Measurements from ENCODE around the gene GALNT18. TPM values are rescaled to one million over a fixed set of nuclear protein-coding genes. Genes with fewer than 3 reads are reported as not detected.

Gene GALNT18
- total RNA-seq, 1 donor from 2014 or later = 5.7 TPM

GRCh38 chr11:11253995-11254394, 367.8 kb downstream of the GALNT18 start:
- DNase-seq (ENCODE audit: low spot score) (no peak), ATAC-seq (peak; percentile 57)

DNA sequence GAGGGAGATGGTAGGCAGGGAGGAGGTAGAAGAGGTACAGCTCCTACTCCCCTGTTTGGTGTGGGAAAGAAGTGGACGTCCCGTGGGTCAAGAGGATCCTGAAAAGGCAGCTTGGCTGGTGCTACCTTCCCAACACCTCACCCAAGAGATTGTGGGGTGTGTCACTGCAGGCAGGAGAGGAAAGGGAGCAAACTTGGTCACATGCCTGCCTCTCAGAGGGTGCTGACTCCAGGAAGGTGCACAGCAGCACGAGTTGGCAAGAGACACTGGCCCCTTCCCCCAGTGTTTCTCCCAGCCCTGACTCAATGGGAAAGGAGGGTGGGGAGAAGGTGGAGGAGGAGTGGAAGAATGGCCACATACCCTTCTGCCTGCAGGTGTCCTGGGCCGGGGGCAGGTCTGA, 368.3 kb downstream of the GALNT18 start:
- ATAC-seq (no peak), DNase-seq (ENCODE audit: low spot score) (no peak)

GRCh38 chr11:11252403-11252802, 369.4 kb downstream of the GALNT18 start:
- no peak for DNase-seq (ENCODE audit: low spot score)

GRCh38 chr11:11251394-11251970, 370.3 kb downstream of the GALNT18 start:
- DNase-seq (ENCODE audit: low spot score) (no peak), ATAC-seq (no peak)

More at GRCh38 chr11:11252403-11252802, 369.4 kb downstream of the GALNT18 start:
- no peak for ATAC-seq

DNA sequence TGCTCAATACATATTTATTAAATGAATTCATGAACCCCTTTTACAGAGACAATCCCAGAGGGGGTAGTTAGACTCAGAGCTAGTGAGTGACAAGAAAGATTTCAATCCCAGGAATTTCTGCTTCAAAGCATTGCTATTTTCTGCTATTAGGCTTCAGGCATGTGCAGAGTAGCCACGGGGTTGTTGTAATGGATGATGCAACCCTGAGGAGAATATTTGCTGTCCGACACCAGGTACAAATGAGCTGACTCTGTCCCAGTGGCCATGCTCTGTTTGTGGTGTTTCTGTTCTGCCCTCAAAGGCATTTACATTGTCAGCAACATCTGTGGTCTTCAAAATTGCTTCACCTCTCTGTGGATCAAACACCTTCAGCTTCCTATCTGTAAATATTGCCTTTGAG, 371.3 kb downstream of the GALNT18 start:
- ATAC-seq (no peak), DNase-seq (ENCODE audit: low spot score) (no peak)

DNA sequence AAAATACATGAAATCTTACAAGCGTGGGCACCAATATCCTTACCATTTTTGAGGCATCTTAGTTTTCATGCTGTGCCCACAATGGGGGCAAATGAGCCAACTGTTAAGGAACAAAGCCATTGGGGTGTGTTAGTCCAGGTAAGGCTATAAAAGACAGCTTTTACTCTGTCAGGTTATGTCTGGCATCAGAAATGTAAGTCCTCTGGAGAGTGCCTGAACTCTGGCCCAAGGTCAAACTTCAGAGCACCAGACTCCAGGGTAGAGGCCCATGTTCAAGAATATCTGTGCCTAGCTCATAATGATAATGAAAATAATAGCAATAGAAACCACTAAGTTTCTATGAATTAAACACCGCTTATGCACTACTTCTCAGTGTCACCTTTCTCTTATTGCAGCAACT, 374.2 kb downstream of the GALNT18 start:
- peak; percentile 42 for ATAC-seq
- DNase-seq (ENCODE audit: low spot score) = no peak

GRCh38 chr11:11247086-11247485, 374.7 kb downstream of the GALNT18 start:
- ATAC-seq (no peak), DNase-seq (ENCODE audit: low spot score) (no peak)

- ATAC-seq = no peak
- DNase-seq (ENCODE audit: low spot score) = no peak
Observed at GRCh38 chr11:11246166-11246565, 375.6 kb downstream of the GALNT18 start.

DNA sequence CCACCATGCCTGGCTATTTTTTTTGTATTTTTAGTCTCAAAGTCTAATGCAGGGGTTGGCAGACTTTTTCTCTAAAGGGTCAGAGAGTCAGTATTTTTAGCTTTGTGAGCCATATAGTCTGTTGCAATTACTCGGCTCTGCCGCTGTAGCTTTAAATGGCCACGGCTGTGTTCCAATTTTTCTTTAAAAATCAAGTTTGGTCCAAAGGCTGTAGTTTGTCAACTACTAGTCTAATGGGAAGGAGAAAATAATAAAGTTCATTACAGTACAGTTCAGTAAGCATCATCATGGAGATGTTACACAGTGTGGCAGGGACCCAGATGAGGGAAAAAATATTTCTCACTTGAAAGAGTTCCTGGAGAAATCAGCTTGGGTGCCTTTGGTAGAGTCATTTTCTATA, 376.4 kb downstream of the GALNT18 start:
- no peak for ATAC-seq
- no peak for DNase-seq (ENCODE audit: low spot score)

- DNase-seq (ENCODE audit: low spot score) (no peak), ATAC-seq (no peak)
Observed at GRCh38 chr11:11244470-11245080, 377.2 kb downstream of the GALNT18 start.

DNA sequence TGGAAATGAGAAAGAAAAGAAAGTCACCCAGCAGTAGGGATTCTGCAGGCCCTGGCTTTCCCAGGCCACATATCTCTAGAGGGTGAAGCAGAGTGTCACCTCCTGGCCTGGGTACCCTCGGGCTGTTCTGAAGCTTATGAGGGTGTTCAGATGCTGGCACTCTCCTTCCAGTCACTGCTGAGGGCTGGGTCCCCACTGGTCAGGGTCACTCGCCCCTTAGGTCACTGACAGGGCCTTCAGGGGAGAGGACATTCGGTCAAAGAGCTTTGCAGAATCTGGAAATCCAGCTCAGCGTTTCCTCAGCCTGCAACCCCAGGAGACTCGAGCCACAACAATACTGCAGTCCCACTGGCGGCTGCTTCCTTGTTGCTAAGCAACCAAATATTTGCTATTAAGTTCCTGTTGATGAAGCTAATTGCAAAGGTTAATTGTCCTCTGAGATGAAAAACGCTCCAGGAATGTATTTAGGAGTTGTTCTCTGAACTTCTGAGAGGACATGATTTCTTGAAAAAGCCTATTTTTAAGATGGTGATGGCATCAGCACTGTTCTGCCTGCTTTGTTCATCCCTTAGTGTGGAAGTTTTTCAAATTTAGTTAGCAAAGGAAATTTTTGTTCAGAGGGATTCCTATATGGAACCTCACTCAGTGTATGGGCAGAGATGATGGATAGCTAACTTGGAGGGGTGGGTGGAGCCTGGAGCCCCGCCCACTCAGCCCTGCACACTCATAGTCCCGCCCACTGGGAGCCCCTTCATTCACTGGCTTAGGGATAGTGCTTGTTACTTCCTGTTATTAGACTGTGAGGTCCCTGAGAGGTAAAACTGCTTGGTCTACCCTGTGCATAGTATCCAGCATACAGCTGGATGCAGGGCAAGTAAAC, 378.0 kb downstream of the GALNT18 start:
- peak; percentile 41 for ATAC-seq
- no peak for DNase-seq (ENCODE audit: low spot score)

DNA sequence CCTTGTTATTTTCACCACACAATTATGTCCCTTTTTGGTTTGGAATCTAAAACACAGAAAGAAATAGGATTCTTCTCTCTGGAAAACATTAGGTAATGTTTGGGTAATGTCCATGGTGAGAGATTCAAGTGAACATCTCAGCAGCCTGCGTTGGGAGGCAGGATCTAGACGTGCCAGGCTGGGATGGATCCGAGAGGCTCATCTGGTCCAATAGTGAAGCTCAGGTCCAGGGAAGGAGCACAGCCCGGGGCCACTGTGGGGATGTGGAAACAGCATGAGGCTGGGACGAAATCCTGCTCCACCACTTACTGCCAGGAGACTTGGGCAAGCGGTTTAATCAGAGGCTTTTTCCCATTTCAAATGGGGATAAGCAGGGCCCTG, 378.6 kb downstream of the GALNT18 start:
- DNase-seq (ENCODE audit: low spot score) (no peak), ATAC-seq (no peak)

GRCh38 chr11:11241284-11241683, 380.5 kb downstream of the GALNT18 start:
- ATAC-seq = no peak
- no peak for DNase-seq (ENCODE audit: low spot score)

- no peak for ATAC-seq
- DNase-seq (ENCODE audit: low spot score) = no peak
Observed at GRCh38 chr11:11239959-11240358, 381.8 kb downstream of the GALNT18 start.

- ATAC-seq (no peak), DNase-seq (ENCODE audit: low spot score) (no peak)
Observed at GRCh38 chr11:11237070-11237832, 384.6 kb downstream of the GALNT18 start.

GRCh38 chr11:11236498-11237059, 385.2 kb downstream of the GALNT18 start:
- no peak for DNase-seq (ENCODE audit: low spot score)
- ATAC-seq = no peak

DNA sequence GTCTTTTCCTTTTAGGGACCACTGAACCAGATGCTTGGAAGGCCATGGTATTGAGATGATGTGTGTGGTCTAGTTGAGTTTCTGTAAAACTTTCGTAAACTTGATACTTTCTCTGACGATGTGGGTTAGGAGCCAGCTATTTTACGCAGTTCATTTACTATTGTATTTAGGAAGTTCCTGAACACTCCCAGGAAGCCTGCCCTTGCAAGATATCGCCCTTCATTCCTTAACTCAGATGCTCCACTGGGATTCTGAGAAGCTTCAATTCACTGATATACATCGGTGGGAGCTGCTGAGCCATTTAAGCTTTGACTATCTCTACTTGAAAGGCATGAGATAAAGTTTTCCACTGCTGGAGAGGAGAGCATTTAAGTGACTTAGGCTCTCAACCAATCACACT, 390.0 kb downstream of the GALNT18 start:
- ATAC-seq (no peak), DNase-seq (ENCODE audit: low spot score) (no peak)

DNA sequence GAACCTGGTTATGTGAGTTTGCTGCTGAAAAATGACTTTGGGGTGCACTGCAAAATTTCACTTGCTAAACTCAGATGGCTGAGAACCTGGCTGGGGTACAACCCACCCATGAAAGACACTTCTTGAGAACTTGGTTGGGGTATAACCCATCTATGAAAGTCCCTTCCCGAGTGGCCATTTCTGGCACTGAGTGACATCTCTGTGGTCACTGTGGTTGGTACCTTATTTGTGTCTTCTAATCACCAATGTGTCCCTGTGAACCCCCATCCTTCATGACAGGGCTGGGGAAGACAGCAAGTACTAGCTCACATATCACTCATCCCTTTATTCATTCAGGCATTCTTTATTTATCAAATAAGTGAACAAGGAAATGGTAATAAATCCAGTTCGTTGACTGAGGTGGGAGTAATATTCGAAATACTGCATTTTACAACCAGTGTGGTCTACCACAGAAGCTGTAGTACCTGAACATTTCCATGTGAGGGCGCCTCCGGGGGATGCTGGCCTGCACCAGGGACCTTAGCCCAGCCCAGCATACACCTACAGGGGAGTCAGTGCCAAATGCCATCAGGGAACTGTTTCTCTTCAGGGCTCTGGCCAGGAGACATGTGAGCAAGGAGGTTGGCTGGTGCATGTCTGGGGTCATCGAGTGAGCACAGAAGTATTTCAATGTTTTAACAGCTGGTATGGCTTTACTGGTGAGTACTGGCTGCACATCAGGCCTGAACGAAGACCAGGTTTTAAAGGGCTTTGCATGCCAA, 390.8 kb downstream of the GALNT18 start:
- ATAC-seq = peak; percentile 41
- DNase-seq (ENCODE audit: low spot score) = no peak

GRCh38 chr11:11230087-11230486, 391.7 kb downstream of the GALNT18 start:
- DNase-seq (ENCODE audit: low spot score) (no peak), ATAC-seq (no peak)

- ATAC-seq (no peak), DNase-seq (ENCODE audit: low spot score) (no peak)
Observed at GRCh38 chr11:11229647-11230046, 392.2 kb downstream of the GALNT18 start.

Data from left lobe of liver (tissue), 2 donors.